SK-N-SH treated with all-trans-retinoic acid at 6 μM for 48 hours (cell line): ENCODE results near the gene CYP20A1.
"Not testable (repeated sequence)": the region's sequence is repeated elsewhere in the genome, so short reads cannot be mapped to it uniquely, and the experiment has no call there.

Source experiments
- ATAC-seq: fragments of 200-7000 bp; cut with Tn5 transposase; 3 replicates; pipeline ENCODE4 v1.9.1; 2020; ENCODE audit warnings: mild to moderate bottlenecking, moderate library complexity
- ARNTL ChIP-seq: fragments of 450-650 bp; formaldehyde crosslinking; IDR thresholded peaks from 2 replicates; pipeline ENCODE4 v1.5.0; 2020; ENCODE audit warnings: low read depth, mild to moderate bottlenecking, moderate library complexity, borderline replicate concordance
- BACH2 ChIP-seq: fragments of 250-450 bp; sonication (Bioruptor Pico); IDR thresholded peaks from 2 replicates; pipeline ENCODE4 v1.9.0; 2021; ENCODE audit warnings: mild to moderate bottlenecking, borderline replicate concordance
- CREB5 ChIP-seq: fragments of 250-450 bp; sonication (Bioruptor Pico); IDR thresholded peaks from 2 replicates; pipeline ENCODE4 v1.5.1; 2020; ENCODE audit warnings: low read depth, mild to moderate bottlenecking, moderate library complexity
- CSDC2 ChIP-seq: fragments of 250-450 bp; sonication (Bioruptor Pico); IDR thresholded peaks from 2 replicates; pipeline ENCODE4 v1.5.0; 2020; ENCODE audit warnings: mild to moderate bottlenecking, moderate library complexity
- CSRNP3 ChIP-seq: fragments of 250-450 bp; sonication (Bioruptor Pico); IDR thresholded peaks from 2 replicates; pipeline ENCODE4 v1.5.1; 2021; ENCODE audit warnings: mild to moderate bottlenecking, moderate library complexity
- ESRRG ChIP-seq: fragments of 250-450 bp; sonication (Bioruptor Pico); IDR thresholded peaks from 2 replicates; pipeline ENCODE4 v1.6.1; 2021; ENCODE audit warnings: mild to moderate bottlenecking
- ISL1 ChIP-seq: fragments of 250-450 bp; sonication (Bioruptor Pico); IDR thresholded peaks from 2 replicates; pipeline ENCODE4 v2.1.2; 2022; ENCODE audit warnings: mild to moderate bottlenecking, moderate library complexity
- OSR1 ChIP-seq: fragments of 250-450 bp; sonication (Bioruptor Pico); IDR thresholded peaks from 2 replicates; pipeline ENCODE4 v1.8.0; 2022; ENCODE audit warnings: moderate library complexity, mild to moderate bottlenecking, inconsistent platforms
- POU6F1 ChIP-seq: fragments of 250-450 bp; sonication (Bioruptor Pico); IDR thresholded peaks from 2 replicates; pipeline ENCODE4 v1.8.0; 2021; ENCODE audit warnings: low read depth, mild to moderate bottlenecking, moderate library complexity, borderline replicate concordance
- PPARA ChIP-seq: fragments of 250-450 bp; sonication (Bioruptor Pico); IDR thresholded peaks from 2 replicates; pipeline ENCODE4 v1.5.0; 2020; ENCODE audit warnings: mild to moderate bottlenecking, borderline replicate concordance
- SNAI2 ChIP-seq: fragments of 250-450 bp; sonication (Bioruptor Pico); IDR thresholded peaks from 2 replicates; pipeline ENCODE4 v1.5.0; 2020; ENCODE audit warnings: mild to moderate bottlenecking, moderate library complexity
- TCF4 ChIP-seq: fragments of 250-450 bp; sonication (Bioruptor Pico); IDR thresholded peaks from 2 replicates; pipeline ENCODE4 v1.8.0; 2021; ENCODE audit warnings: mild to moderate bottlenecking, moderate library complexity, borderline replicate concordance
- ZC3H10 ChIP-seq: fragments of 250-450 bp; sonication (Bioruptor Pico); IDR thresholded peaks from 2 replicates; pipeline ENCODE4 v1.5.1; 2021; ENCODE audit warnings: mild to moderate bottlenecking, moderate library complexity
- ZFP30 ChIP-seq: fragments of 450-650 bp; formaldehyde crosslinking; IDR thresholded peaks from 2 replicates; pipeline ENCODE4 v1.5.0; 2022; ENCODE audit warnings: mild to moderate bottlenecking, moderate library complexity
- ZNF70 ChIP-seq: fragments of 450-650 bp; formaldehyde crosslinking; IDR thresholded peaks from 2 replicates; pipeline ENCODE4 v1.5.0; 2020; ENCODE audit warnings: mild to moderate bottlenecking, moderate library complexity
- TF ChIP-seq, protein P1 (sequence below): fragments of 250-450 bp; sonication (Bioruptor Pico); IDR thresholded peaks from 2 replicates; pipeline ENCODE4 v1.5.0; 2020; ENCODE audit warnings: mild to moderate bottlenecking, moderate library complexity
- TF ChIP-seq, protein P2 (sequence below): fragments of 250-450 bp; sonication (Bioruptor Pico); IDR thresholded peaks from 2 replicates; pipeline ENCODE4 v1.8.0; 2020; ENCODE audit warnings: mild to moderate bottlenecking, moderate library complexity, borderline replicate concordance

The CYP20A1 gene

DNA sequence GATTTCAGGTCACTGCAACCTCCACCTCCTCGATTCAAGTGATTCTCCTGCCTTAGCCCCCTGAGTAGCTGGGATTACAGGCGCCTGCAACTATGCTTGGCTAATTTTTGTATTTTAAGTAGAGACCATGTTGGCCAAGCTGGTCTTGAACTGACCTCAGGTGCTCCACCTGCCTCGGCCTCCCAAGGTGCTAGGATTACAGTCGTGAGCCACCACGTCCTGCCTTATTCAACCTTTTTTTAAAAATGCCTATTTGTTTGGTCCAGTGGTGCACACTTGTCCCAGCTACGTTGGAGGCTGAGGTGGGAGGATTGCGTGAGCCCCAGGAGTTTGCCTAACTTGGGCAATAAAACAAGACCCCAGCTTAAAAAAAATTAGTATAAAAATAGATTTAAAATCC lies 43.3 kb downstream of the CYP20A1 start:
- TF ChIP-seq CSDC2 (no peak), ISL1 (CRISPR knock-in tag) (no peak), ZNF70 (CRISPR knock-in tag) (no peak), ARNTL (no peak), BACH2 (CRISPR knock-in tag) (no peak), ESRRG (CRISPR knock-in tag) (no peak)
- TF ChIP-seq, protein P1, sequence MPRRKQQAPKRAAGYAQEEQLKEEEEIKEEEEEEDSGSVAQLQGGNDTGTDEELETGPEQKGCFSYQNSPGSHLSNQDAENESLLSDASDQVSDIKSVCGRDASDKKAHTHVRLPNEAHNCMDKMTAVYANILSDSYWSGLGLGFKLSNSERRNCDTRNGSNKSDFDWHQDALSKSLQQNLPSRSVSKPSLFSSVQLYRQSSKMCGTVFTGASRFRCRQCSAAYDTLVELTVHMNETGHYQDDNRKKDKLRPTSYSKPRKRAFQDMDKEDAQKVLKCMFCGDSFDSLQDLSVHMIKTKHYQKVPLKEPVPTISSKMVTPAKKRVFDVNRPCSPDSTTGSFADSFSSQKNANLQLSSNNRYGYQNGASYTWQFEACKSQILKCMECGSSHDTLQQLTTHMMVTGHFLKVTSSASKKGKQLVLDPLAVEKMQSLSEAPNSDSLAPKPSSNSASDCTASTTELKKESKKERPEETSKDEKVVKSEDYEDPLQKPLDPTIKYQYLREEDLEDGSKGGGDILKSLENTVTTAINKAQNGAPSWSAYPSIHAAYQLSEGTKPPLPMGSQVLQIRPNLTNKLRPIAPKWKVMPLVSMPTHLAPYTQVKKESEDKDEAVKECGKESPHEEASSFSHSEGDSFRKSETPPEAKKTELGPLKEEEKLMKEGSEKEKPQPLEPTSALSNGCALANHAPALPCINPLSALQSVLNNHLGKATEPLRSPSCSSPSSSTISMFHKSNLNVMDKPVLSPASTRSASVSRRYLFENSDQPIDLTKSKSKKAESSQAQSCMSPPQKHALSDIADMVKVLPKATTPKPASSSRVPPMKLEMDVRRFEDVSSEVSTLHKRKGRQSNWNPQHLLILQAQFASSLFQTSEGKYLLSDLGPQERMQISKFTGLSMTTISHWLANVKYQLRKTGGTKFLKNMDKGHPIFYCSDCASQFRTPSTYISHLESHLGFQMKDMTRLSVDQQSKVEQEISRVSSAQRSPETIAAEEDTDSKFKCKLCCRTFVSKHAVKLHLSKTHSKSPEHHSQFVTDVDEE: no peak
- ATAC-seq: no peak

DNA sequence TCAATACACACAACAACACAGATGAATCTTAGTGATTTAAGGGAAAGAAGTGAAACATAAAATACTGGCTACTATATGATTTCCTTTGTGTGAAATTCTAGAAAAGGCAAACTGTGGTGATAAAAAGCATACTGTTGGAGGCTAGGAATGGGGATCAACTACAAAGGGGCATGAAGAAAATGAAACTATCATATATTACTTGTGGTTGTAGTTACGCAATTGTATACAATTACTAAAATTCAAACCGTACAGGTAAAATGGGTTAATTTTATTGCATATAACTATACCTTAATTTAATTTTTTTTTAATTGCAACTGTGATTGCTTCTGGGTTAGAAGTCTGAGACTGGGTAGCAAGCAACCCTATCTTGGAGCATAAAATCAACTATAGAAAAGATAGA lies 47.7 kb downstream of the CYP20A1 start:
- TF ChIP-seq CREB5 (CRISPR knock-in tag) (no peak), SNAI2 (CRISPR knock-in tag) (no peak), ZFP30 (no peak)
- no peak for ATAC-seq

DNA sequence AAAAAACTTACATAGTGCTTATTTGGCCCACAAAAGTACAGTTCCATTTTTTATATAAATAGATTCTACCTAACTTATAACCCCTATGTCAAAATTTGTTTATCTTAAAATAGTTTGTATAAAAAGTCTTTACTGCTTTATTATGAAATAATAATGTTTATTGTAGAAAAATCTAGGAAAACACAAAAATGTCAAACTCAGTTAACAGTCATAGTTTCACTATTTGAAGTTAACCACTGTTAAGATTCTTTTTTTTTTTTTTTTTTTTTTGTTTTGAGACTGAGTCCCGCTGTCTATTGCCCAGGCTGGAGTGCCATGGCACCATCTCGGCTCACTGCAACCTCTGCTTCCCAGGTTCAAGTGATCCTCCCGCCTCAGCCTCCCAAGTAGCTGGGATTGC lies 62.8 kb downstream of the CYP20A1 start:
- TF ChIP-seq PPARA (CRISPR knock-in tag) (no peak), POU6F1 (CRISPR knock-in tag) (no peak), ARNTL (no peak), ZC3H10 (CRISPR knock-in tag) (no peak), OSR1 (CRISPR knock-in tag) (no peak), CSRNP3 (no peak), ZFP30 (no peak), ISL1 (CRISPR knock-in tag) (no peak), CSDC2 (no peak), TCF4 (CRISPR knock-in tag) (no peak), CREB5 (CRISPR knock-in tag) (no peak), BACH2 (CRISPR knock-in tag) (no peak), SNAI2 (CRISPR knock-in tag) (no peak)
- TF ChIP-seq, protein P2, sequence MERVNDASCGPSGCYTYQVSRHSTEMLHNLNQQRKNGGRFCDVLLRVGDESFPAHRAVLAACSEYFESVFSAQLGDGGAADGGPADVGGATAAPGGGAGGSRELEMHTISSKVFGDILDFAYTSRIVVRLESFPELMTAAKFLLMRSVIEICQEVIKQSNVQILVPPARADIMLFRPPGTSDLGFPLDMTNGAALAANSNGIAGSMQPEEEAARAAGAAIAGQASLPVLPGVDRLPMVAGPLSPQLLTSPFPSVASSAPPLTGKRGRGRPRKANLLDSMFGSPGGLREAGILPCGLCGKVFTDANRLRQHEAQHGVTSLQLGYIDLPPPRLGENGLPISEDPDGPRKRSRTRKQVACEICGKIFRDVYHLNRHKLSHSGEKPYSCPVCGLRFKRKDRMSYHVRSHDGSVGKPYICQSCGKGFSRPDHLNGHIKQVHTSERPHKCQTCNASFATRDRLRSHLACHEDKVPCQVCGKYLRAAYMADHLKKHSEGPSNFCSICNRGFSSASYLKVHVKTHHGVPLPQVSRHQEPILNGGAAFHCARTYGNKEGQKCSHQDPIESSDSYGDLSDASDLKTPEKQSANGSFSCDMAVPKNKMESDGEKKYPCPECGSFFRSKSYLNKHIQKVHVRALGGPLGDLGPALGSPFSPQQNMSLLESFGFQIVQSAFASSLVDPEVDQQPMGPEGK (CRISPR knock-in tag): no peak
- ATAC-seq: no peak

GRCh38 chr2:203302586-203302985 lies 63.8 kb downstream of the CYP20A1 start:
- ATAC-seq: not testable (repeated sequence)
